GM19395 (cell line): ENCODE measurements around the gene DIABLO.
"Not testable (repeated sequence)": the region's sequence is repeated elsewhere in the genome, so short reads cannot be mapped to it uniquely, and the experiment has no call there.

Experiments used
- ATAC-seq: cut with Tn5 transposase; IDR thresholded peaks from one replicate; pipeline ENCODE4 v1.9.1; 2021; ENCODE audit warnings: mild to moderate bottlenecking, moderate library complexity; ENCODE audit not compliant: unreplicated experiment

Gene DIABLO

GRCh38 chr12:122190842-122191668 is 34.8 kb downstream of the DIABLO start:
- no peak for ATAC-seq

GRCh38 chr12:122189626-122190475 is 36.0 kb downstream of the DIABLO start:
- no peak for ATAC-seq

- ATAC-seq, result no peak
These were observed 38.4 kb downstream of the DIABLO start for GRCh38 chr12:122187466-122187865.

- no peak for ATAC-seq
These were observed 40.3 kb downstream of the DIABLO start for GRCh38 chr12:122185494-122186082.

GRCh38 chr12:122185079-122185478 is 40.8 kb downstream of the DIABLO start:
- ATAC-seq, result no peak

- no peak for ATAC-seq
These were observed 41.3 kb downstream of the DIABLO start for GRCh38 chr12:122184517-122184916.

GRCh38 chr12:122183588-122183940 is 42.3 kb downstream of the DIABLO start:
- no peak for ATAC-seq

GRCh38 chr12:122182887-122183587 is 42.8 kb downstream of the DIABLO start, which contains the start of gene LRRC43:
LRRC43 (plus strand) TSS chr12:122183123; CDS start chr12:122183145, 22 bp downstream.
- ATAC-seq, result no peak

- ATAC-seq, result not testable (repeated sequence)
These were observed 49.4 kb downstream of the DIABLO start for GRCh38 chr12:122176473-122176872.

- no peak for ATAC-seq
These were observed 51.6 kb downstream of the DIABLO start, which contains the start of gene IL31 for GRCh38 chr12:122174155-122174845. IL31 (minus strand) TSS chr12:122174221; CDS start chr12:122174172, 49 bp downstream.

- ATAC-seq, result no peak
These were observed 53.5 kb downstream of the DIABLO start for GRCh38 chr12:122172262-122172939.

GRCh38 chr12:122171399-122171798 is 54.5 kb downstream of the DIABLO start:
- no peak for ATAC-seq

- no peak for ATAC-seq
These were observed 57.4 kb downstream of the DIABLO start for GRCh38 chr12:122168492-122168891.

- no peak for ATAC-seq
These were observed 58.4 kb downstream of the DIABLO start for GRCh38 chr12:122167356-122167925.

GRCh38 chr12:122166422-122167349 is 59.2 kb downstream of the DIABLO start:
- ATAC-seq, result no peak

- ATAC-seq, result no peak
These were observed 62.9 kb downstream of the DIABLO start for GRCh38 chr12:122162976-122163375.

GRCh38 chr12:122161682-122162081 is 64.2 kb downstream of the DIABLO start:
- no peak for ATAC-seq

GRCh38 chr12:122160761-122161160 is 65.1 kb downstream of the DIABLO start:
- no peak for ATAC-seq
